Activated B cell treated with CpG ODN at 0.5 μM for 24 hours (primary cell): ENCODE data around the gene NTNG2. TPM values are rescaled to one million over a fixed set of nuclear protein-coding genes. Genes with fewer than 3 reads are reported as not detected.

ENCODE experiments used
- ATAC-seq: fragments of 200-7000 bp; cut with Tn5 transposase; one replicate; pipeline ENCODE4 v1.10.0; 2021; ENCODE audit warnings: low read depth, mild to moderate bottlenecking, moderate library complexity
- CTCF ChIA-PET: fragments of 350-600 bp; sonication (Branson Sonifier 250); formaldehyde crosslinking; loops from one replicate; lab custom pipeline; 2021; ENCODE audit warnings: antibody characterized with exemption; lab: Charles Lee
- POLR2A ChIA-PET: fragments of 350-600 bp; sonication (Branson Sonifier 250); formaldehyde crosslinking; loops from one replicate; lab custom pipeline; 2021; ENCODE audit warnings: antibody characterized with exemption; lab: Charles Lee
- DNase-seq: peaks from one replicate; pipeline ENCODE4 v3.0.0; 2022
- H3K27ac Mint-ChIP-seq: one replicate; pipeline ENCODE4 v1.8.0; 2020; ENCODE audit warnings: mixed read lengths
- H3K27me3 Mint-ChIP-seq: one replicate; pipeline ENCODE4 v1.8.0; 2021; ENCODE audit warnings: mixed read lengths
- H3K36me3 Mint-ChIP-seq: one replicate; pipeline ENCODE4 v1.8.0; 2021; ENCODE audit warnings: low read depth, mixed read lengths
- H3K4me1 Mint-ChIP-seq: one replicate; pipeline ENCODE4 v1.8.0; 2021; ENCODE audit warnings: mixed read lengths
- H3K4me3 Mint-ChIP-seq: one replicate; pipeline ENCODE4 v1.8.0; 2020; ENCODE audit warnings: mild to moderate bottlenecking, mixed read lengths
- H3K9me3 Mint-ChIP-seq: one replicate; pipeline ENCODE4 v1.8.0; 2020; ENCODE audit warnings: mixed read lengths
- intact Hi-C: fragments of 100-400 bp; cut with micrococcal nuclease; formaldehyde crosslinking; loops from one replicate; pipeline ENCODE4 v1.15.1; 2024
- total RNA-seq: library from RNA; stranded (reverse); gene quantifications from 2 replicates; pipeline ENCODE4 v1.2.3, GENCODE V29; 2022
- TF ChIP-seq, protein P1 (sequence below): fragments of 200-600 bp; IDR thresholded peaks from one replicate; pipeline ENCODE4 v1.8.0; 2022; ENCODE audit warnings: antibody characterized with exemption, mild to moderate bottlenecking

Gene NTNG2
- total RNA-seq, 1 donor from 2014 or later, result 3.1 TPM

- DNase-seq, result no peak
These were observed 64.9 kb downstream of the NTNG2 start for GRCh38 chr9:132226571-132227430.

GRCh38 chr9:132228062-132228461, 66.2 kb downstream of the NTNG2 start:
- CTCF ChIA-PET, result interaction anchor here (0.6 kb wide), 1 partner anchor 11 kb away, joined by 3 read pairs; no protein-coding TSS in a partner anchor
- Mint-ChIP-seq H3K36me3 (no peaks in the 10 kb centered on the region), H3K27ac (no peak overlapping the region), H3K27me3 (peaks cover 9% of the 10 kb centered on the region), H3K4me1 (no peaks in the 10 kb centered on the region), H3K9me3 (no peaks in the 10 kb centered on the region), H3K4me3 (no peak overlapping the region)
- POLR2A ChIA-PET, result no interaction called here
- TF ChIP-seq, protein P1, sequence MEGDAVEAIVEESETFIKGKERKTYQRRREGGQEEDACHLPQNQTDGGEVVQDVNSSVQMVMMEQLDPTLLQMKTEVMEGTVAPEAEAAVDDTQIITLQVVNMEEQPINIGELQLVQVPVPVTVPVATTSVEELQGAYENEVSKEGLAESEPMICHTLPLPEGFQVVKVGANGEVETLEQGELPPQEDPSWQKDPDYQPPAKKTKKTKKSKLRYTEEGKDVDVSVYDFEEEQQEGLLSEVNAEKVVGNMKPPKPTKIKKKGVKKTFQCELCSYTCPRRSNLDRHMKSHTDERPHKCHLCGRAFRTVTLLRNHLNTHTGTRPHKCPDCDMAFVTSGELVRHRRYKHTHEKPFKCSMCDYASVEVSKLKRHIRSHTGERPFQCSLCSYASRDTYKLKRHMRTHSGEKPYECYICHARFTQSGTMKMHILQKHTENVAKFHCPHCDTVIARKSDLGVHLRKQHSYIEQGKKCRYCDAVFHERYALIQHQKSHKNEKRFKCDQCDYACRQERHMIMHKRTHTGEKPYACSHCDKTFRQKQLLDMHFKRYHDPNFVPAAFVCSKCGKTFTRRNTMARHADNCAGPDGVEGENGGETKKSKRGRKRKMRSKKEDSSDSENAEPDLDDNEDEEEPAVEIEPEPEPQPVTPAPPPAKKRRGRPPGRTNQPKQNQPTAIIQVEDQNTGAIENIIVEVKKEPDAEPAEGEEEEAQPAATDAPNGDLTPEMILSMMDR, result no peak
- DNase-seq, result no peak
- intact Hi-C loops, result no loop called here
- ATAC-seq, result no peak

More at GRCh38 chr9:132226571-132227430, 64.9 kb downstream of the NTNG2 start:
- no peak for ATAC-seq
- ChIA-PET POLR2A (no interaction called here), CTCF (interaction anchor here (1.2 kb wide), 1 partner anchor 10 kb away, joined by 4 read pairs; no protein-coding TSS in a partner anchor)
- no peaks in the 10 kb centered on the region for H3K9me3 Mint-ChIP-seq
- H3K27ac Mint-ChIP-seq, result no peak overlapping the region
- H3K27me3 Mint-ChIP-seq, result peaks cover 9% of the 10 kb centered on the region
- no peaks in the 10 kb centered on the region for H3K4me1 Mint-ChIP-seq
- no peaks in the 10 kb centered on the region for H3K36me3 Mint-ChIP-seq
- intact Hi-C loops, result no loop called here
- TF ChIP-seq, protein P1, result no peak
- no peak overlapping the region for H3K4me3 Mint-ChIP-seq

DNA sequence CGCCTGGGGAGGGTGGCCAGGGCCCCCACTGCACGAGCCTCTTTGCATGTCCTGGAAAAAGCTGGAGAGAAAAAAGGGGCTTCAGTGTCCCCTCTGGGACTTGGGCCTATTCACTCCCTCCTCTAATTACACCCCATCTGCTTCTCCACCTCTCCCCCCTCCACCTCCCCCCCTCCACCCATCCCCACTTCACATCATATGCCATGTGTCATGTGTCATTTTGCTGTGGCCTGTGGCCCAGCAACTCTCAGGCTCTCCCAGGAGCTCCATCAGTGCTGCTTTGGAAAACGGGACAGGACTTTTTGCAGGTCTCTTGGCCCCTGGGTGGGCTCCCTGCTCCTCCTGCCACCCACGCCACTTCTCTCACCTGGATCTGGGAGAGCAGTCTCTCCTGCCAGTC, 68.7 kb downstream of the NTNG2 start:
- TF ChIP-seq, protein P1, result no peak
- Mint-ChIP-seq H3K4me1 (no peaks in the 10 kb centered on the region), H3K27me3 (peaks cover 4% of the 10 kb centered on the region), H3K4me3 (no peak overlapping the region), H3K27ac (no peak overlapping the region), H3K36me3 (no peaks in the 10 kb centered on the region), H3K9me3 (no peaks in the 10 kb centered on the region)
- ChIA-PET CTCF (no interaction called here), POLR2A (no interaction called here)
- intact Hi-C loops, result loop anchor here (10.0 kb wide), 1 partner anchor 876 kb away; no protein-coding TSS in a partner anchor
- no peak for ATAC-seq
- DNase-seq, result no peak

GRCh38 chr9:132231019-132231701, 69.3 kb downstream of the NTNG2 start:
- ATAC-seq (no peak), DNase-seq (no peak)
- ChIA-PET POLR2A (no interaction called here), CTCF (no interaction called here)
- intact Hi-C loops, result loop anchor here (10.0 kb wide), 1 partner anchor 876 kb away; no protein-coding TSS in a partner anchor
- TF ChIP-seq, protein P1, result no peak
- Mint-ChIP-seq H3K27me3 (peaks cover 4% of the 10 kb centered on the region), H3K9me3 (no peaks in the 10 kb centered on the region), H3K4me3 (no peak overlapping the region), H3K27ac (no peak overlapping the region), H3K4me1 (no peaks in the 10 kb centered on the region), H3K36me3 (no peaks in the 10 kb centered on the region)

DNA sequence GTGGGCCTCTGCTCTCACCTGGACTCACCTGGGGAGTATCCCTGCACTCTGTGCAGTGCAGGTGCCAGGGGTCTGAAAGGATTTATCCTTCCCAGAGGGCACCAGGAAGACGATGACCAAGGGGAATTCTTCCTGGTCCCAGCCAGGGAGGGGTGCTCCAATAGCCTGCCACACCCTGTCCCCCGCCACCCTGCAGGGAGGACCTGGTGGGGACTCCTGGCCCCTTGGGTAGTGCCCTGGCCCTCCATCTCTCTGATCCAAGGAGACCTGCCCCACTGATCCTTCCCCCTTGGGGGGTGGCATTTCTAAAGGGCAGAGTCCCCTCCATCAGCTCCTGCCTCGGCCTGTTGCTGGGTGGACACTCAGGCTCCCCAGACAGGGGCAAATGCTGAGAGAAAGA, 70.7 kb downstream of the NTNG2 start:
- ChIA-PET CTCF (interaction anchor here (1.8 kb wide), 1 partner anchor 63 kb away, joined by 4 read pairs; no protein-coding TSS in a partner anchor), POLR2A (no interaction called here)
- H3K4me3 Mint-ChIP-seq, result no peak overlapping the region
- no peak for ATAC-seq
- no peaks in the 10 kb centered on the region for H3K9me3 Mint-ChIP-seq
- intact Hi-C loops, result loop anchor here (10.0 kb wide), 1 partner anchor 878 kb away; no protein-coding TSS in a partner anchor
- H3K36me3 Mint-ChIP-seq, result no peaks in the 10 kb centered on the region
- TF ChIP-seq, protein P1, result no peak
- no peaks in the 10 kb centered on the region for H3K27me3 Mint-ChIP-seq
- H3K27ac Mint-ChIP-seq, result no peak overlapping the region
- no peak for DNase-seq
- peaks cover 3% of the 10 kb centered on the region for H3K4me1 Mint-ChIP-seq
